COLO668 (cell line): ENCODE measurements around the gene ATG9B.

Source experiments
- DNase-seq: peaks from one replicate; lab custom pipeline; 2025; ENCODE audit not compliant: unreplicated experiment; lab: John Stamatoyannopoulos, UW

Gene ATG9B, protein sequence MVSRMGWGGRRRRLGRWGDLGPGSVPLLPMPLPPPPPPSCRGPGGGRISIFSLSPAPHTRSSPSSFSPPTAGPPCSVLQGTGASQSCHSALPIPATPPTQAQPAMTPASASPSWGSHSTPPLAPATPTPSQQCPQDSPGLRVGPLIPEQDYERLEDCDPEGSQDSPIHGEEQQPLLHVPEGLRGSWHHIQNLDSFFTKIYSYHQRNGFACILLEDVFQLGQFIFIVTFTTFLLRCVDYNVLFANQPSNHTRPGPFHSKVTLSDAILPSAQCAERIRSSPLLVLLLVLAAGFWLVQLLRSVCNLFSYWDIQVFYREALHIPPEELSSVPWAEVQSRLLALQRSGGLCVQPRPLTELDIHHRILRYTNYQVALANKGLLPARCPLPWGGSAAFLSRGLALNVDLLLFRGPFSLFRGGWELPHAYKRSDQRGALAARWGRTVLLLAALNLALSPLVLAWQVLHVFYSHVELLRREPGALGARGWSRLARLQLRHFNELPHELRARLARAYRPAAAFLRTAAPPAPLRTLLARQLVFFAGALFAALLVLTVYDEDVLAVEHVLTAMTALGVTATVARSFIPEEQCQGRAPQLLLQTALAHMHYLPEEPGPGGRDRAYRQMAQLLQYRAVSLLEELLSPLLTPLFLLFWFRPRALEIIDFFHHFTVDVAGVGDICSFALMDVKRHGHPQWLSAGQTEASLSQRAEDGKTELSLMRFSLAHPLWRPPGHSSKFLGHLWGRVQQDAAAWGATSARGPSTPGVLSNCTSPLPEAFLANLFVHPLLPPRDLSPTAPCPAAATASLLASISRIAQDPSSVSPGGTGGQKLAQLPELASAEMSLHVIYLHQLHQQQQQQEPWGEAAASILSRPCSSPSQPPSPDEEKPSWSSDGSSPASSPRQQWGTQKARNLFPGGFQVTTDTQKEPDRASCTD

DNA sequence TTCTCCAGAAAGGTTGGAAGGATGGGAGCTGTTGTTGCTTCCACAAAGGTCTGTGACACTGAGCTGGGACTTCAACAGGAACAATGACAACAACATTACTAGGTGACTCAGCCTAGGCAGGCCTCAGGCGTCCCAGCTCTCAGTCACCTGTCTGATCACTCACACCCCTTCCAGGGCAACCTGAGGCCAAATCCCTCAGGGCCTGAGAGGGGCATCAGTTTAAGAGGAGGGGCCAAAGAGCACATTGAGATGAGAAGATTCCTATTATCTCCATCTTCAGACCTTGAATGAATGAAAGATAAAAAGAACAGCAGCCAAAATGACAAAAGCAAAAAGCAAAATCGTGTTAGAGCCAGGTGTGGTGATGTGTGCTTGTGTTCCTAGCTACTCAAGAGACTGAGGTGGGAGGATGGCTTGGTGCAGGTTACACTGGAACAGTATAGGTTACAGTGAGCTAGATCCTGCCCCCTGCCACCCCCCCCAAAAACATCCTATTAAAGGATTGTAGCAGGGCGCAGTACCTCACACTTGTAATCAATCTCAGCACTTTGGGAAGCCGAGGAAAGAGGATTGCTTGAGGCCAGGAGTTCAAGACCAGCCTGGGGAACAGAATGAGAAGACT, at the start of gene ATG9B:
Gene ATG9B, minus strand, starts transcription at position 60 of the 622 bp plus-strand sequence. CDS start 71 bp downstream, outside the sequence.
- DNase-seq: peak; percentile 32

DNA sequence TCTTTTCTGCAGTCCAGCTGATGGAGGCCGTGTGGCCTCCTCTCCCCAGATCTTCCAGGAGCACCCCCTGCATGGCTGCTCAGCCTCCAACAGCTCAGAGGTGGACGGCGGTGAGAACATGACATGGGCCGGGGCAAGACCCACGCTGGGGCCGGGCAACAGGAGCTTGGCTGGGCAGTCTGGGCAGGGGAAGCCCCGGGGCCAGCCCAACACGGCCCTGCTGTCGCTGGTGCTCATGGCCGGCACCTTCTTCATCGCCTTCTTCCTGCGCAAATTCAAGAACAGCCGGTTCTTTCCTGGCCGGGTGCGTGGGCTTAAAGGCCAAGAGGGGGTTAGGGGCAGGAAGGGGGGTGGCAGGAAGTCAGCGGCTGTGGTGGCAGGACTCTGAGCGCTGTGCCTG, 49.7 kb upstream of the ATG9B start:
- DNase-seq: no peak

DNA sequence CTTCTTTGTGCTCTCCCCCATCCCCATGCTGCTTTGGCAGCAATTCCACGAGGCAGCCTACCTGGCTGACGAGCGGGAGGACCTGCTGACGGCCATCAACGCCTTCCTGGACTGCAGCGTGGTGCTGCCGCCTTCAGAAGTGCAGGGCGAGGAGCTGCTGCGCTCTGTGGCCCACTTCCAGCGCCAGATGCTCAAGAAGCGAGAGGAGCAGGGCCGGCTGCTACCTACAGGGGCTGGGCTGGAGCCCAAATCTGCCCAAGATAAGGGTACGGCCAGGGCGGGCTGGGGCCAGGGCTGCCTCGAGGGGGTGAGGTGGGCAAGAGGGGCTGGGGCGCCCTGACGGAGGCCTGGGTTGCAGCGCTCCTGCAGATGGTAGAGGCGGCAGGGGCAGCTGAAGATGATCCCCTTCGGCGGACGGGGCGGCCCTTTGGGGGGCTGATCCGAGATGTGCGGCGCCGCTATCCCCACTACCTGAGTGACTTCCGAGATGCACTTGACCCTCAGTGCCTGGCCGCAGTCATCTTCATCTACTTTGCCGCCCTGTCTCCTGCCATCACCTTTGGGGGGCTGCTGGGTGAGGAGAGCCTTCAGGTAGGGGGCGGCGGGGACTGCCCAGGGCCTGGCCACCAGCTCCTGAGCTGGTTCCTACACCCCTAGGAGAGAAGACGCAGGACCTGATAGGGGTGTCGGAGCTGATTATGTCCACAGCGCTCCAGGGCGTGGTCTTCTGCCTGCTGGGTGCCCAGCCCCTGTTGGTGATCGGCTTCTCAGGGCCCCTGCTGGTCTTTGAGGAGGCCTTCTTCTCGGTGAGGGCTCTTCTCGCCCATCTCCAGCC, 47.0 kb upstream of the ATG9B start:
- DNase-seq: no peak

DNA sequence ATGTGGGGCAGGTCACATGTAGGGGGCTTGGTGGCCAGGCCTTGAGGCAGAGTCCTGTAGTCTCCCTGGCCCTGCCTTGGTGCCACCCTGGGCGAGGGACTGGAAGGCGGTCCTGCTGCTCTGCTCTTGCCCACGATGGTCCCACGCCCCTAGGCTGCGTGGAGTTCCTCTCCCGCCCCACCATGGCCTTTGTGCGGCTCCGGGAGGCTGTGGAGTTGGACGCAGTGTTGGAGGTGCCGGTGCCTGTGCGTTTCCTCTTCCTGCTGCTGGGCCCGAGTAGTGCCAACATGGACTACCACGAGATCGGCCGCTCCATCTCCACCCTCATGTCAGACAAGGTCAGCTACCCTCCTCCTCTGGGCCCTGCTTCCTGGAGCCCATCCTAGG, 46.3 kb upstream of the ATG9B start:
- DNase-seq: no peak

DNA sequence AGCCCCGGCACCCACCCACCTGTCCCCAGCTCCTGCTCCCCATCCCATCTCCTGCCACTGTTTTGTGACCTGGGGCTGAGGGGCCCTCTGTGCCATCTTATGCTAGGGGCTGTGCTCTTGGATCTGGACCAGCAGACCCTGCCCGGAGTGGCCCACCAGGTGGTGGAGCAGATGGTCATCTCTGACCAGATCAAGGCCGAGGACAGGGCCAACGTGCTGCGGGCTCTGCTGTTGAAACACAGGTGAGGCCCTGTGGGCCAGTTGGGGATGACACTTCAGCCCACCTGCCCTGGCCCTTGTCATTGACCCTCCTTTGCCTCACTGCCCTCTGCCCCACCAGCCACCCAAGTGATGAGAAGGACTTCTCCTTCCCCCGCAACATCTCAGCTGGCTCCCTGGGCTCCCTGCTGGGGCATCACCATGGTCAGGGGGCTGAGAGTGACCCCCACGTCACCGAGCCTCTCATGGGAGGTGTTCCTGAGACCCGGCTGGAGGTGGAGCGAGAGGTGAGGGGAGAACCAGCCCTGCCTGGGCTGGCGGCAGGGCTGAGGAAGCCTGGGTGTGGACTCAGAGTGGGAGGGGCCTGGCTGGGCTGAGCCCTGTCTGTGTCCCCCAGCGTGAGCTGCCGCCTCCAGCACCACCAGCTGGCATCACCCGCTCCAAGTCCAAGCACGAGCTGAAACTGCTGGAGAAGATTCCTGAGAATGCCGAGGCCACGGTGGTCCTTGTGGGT, 45.7 kb upstream of the ATG9B start:
- DNase-seq: no peak

DNA sequence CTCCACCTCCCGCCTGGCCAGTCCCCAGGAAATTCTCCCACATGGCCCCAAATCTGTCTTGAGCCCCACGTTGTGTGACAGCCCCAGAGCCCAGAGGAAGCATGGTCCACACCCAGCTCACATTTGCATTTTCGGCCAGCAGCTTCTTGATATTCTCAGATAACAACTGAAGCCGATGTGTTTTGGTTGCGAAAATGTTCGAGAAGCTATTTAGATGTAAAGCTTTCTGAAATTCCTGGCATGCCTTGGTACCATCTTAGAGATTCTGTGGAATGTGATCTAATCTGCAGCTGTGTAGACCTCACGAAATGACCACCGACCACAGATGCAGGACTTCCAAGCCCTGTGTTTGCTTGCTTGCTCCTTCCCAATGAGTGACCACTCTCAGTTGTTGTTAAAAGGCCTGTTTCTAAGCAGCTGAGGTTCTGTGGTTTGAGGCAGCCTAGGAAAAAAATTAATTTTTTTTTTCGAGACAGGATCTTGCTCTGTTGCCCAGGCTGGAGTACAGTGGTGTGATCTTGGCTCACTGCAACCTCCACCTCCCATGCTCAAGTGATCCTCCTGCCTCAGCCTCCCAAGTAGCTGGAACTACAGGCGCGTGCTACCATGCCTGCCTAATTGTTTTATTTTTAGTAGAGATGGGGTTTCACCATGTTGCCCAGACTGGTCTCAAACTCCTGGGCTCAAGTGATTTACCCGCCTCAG, 43.9 kb upstream of the ATG9B start:
- no peak for DNase-seq

DNA sequence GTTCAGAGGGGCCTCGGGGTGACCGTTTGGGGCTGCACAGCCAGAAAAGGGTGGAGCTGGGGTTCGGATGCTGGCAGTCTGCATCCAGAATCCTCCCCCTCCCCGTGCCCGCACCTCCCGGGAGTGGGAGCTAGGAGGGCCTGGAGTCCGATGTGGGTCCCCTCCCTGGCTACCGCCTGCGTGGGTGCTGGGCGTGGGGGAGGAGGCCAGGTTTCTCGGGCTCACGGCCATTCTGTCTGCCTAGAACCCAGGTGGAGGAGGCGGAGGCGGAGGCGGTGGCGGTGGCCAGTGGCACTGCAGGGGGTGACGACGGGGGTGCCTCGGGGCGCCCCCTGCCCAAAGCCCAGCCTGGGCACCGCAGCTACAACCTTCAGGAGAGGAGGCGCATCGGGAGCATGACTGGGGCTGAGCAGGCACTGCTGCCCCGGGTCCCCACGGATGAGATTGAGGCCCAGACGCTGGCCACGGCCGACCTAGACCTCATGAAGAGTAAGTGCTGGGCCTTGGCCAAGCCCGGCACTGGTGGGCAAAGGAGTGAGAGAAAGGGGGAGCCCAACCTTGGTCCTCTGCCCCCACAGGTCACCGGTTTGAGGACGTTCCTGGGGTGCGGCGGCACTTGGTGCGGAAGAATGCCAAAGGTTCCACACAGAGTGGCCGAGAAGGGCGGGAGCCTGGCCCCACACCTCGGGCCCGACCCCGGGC, 42.1 kb upstream of the ATG9B start:
- no peak for DNase-seq

DNA sequence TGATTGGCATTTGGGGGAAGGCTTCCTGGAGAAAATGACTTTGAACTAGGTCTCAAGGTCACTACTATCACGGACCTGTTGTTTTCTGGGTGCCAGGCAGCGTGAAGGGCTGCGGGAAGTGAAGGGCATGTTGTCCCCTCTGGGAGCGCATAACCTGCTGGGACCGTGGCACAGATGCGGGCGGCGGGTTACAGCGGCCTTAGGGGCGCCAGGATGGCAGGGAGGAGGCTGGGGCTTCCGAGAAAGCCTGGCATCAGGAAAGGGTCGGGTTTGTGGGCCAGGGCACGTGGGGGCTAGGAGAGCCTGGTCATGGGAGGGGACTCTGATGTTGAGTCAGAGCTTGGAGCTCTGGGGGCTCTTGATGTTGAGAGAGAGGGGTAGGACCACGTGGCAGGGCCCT, 41.2 kb upstream of the ATG9B start:
- DNase-seq: no peak

DNA sequence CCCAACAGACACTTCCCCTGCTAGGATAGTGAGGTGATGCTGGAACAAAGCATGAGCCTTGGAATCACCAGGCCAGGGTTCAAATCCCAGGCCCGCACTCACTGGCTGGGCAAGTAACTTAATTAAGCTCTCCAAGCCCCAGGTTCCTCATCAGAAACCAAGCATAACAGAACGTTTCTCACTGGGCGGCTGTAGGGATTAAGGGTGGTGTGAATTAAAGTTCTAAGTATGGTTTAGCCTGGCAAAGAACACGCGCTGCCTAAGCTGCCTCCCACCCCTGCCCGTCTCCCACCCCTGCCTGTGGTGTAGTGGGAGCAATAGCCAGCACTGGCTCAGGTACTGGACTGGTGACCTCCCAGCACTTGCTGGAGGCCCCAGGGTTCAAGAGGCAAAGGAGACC, 40.7 kb upstream of the ATG9B start:
- DNase-seq: no peak

DNA sequence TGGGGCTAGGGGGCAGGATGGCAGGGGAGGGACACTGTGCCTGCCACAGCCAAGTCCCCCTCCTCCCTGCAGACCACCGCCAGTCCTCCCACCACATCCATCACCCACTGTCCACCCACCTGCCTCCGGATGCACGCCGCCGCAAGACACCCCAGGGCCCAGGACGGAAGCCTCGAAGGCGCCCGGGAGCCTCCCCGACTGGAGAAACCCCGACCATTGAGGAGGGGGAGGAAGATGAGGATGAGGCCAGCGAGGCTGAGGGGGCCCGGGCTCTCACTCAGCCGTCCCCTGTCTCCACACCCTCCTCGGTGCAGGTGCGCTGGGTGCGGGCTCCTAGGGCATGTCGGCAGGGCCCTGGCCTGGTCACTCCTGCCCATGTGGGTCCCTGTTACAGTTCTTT, 40.2 kb upstream of the ATG9B start:
- DNase-seq: no peak

DNA sequence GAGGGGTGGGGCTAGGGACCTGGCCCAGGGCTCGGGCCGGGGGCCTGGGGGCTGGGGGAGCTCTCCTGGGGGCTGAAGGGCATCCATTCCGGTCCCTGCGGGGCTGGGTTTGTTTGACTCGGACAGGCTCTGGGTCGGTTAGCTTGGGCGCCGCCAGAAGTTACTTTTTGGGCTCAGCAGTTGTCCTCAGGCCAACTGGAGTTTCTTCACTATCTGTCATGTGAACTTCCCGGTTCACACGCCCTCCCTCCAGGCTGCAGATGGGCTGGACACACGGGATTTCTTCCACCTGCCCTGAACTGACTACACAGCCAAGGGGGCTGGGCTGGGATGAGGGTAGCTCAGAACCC, 38.9 kb upstream of the ATG9B start:
- DNase-seq: peak; percentile 22

DNA sequence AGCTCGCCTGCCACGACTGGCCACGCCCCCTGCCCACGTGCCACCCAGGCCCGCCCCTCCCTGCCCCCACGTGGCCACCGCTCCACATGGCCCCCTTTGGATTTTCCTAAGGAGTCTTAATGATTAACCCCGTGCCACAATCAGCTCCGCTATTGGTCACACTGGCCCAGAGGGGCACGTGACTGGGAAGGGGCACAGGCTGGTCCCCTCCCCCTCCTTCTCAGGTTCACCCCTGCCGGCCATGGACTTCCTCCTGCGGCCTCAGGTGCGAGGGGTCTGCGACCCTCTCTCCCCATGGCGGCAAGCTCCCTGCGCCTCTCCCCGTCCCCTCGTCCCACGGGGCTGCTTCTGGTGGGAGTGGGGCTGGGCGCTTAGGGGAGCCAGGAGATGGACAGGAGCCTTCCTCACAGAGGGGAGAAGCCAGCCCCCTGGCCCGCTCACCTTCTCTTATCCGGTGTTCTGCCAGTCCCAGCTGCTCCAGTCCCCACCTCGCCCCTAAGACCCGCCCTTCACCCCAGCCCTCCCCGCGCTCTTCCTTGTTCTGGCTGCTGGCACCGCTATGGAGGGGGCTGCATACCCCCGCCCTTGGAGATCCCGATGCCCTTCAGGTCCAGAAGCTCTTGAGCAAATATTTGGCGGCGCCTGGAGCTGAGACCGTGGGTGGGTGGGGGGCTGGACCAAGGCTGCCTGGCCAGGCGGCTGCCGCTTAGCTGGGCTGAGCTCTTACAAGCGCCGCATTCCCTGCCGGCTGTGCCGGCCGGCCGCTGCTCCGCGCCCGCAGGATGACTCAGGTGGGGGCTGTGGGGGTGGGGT, 38.3 kb upstream of the ATG9B start:
- peak; percentile 96 for DNase-seq

DNA sequence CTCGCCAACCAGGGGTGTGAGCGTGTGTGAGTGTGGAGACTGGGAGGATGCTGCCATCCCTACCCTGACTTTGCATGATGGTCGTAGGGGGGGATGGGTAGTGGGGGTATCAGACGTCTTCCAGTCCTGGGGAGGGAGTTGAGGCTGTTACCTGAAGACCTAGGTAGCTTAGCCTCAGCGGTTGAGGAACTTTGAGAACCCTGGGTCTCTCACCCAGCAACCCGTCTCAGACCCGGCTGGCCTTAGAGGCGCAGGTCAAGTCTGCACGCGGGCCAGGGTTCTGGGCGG, 37.8 kb upstream of the ATG9B start:
- no peak for DNase-seq

DNA sequence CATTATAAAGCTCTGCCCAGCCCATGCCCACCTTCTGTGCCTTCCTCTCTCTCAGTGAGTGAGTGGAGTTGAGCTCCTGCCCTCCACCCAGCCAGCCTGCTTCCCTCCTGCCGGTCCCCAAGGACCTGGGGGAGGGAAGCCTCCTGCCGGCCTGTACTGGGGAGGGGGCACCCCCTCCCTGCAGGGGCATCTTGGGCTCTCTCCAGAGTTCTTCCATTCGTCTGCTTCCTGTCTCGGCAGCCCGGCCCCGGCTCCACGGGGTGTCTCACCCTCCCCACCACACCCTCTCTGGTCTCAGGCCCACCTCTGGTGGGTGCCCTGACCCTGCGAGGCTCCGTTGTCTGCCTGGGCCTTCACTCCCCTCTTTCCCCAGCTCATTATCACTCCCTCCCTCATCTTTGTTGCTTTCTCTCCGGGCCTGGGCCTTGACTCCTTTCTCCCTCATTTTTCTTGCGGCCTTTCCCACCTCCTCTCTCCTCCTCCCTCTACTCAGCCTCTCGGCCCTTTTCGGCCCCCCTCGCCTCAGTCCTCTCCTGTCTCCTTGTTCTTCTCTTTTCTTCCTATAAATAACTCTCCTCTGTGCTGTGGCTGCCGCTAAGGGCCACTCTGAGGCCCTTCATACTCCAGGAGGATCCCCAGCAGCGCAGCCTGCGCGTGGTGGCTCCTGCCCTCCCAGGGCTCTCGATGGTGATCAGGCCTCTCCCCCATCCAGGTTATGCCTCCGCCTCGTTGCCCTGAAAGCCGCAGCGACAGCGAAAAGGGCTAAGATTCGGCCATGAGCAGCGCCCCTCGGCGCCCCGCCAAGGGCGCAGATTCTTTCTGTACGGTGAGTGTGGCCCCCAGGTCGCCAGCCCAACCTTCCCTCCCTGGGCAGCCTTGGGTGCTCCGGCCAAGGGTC, 37.2 kb upstream of the ATG9B start:
- DNase-seq: peak; percentile 24

DNA sequence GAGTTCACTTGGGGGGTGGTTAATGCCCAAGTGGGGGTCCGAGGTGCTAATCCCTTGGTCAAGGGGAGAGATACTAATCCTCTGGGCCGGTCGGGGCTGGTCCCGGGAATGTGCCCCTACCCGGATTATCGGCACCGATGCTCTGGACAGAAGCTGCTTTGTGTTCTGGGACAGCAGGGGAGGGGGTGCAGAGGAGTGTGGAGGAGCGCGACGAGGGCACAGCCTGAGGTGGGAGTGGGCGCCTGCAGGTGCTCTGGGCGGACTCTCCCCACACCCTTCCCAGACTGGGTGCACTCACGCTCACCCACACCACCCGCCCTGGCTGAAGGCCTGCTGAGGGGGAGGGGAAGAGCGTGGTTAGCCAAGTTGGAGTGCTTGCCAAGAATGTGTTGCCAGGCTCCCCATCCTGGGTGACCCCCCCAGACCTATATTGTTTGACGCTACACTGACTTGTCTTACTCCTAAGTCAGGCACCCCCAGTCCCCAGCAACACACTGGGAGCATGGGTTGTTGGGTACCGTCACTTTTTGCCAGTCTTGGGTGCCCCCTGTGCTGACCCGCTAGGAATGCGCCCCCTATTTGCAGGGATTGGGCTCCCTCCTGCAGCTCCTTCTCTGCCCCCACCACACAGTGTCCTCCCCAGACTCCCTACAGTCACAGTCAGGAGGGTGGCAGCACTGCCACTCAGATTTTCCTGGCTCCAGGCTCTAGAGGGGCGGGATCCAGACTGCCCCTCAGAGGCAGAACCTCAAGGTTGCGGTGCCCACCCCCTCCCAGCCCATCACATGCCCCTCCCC, 36.3 kb upstream of the ATG9B start:
- DNase-seq: peak; percentile 49

DNA sequence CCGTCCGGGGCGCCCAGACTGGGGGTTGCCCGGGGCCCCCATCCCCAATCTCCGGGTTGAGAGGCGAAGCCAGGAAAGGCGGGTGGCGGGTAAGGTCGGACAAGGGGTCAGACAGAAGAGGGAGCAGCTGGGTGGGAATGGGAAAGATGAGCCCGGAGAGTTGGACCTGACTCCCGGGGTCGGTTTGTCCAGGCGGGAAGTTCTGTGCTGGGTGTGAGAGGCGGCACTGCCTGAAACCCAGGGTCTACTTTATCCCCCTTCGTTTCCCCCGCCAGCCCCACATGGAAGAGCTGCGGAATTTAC, 35.8 kb upstream of the ATG9B start:
- DNase-seq: no peak
